Sigmoid colon (tissue), 4 donors: ENCODE measurements around the gene COQ8A.

Experiments used
- CTCF ChIP-seq, 4 experiments: fragments of 450-650 bp in 3 of 4; fragments of 200-600 bp in 1 of 4; IDR thresholded peaks; one replicate each; pipeline ENCODE4 v1.5.1; 2016 to 2019; ENCODE audit warnings: antibody characterized with exemption in 4 of 4, mild to moderate bottlenecking in 3 of 4, moderate library complexity in 2 of 4
- POLR2AphosphoS5 ChIP-seq, 4 donors: sonication (generic); formaldehyde crosslinking; IDR thresholded peaks; one replicate each; pipeline ENCODE4 v1.6.1; 2017; ENCODE audit warnings: antibody characterized with exemption in 4 of 4

- TF ChIP-seq CTCF (IDR thresholded peaks at IDR 0.05) = no peak
- TF ChIP-seq POLR2AphosphoS5 (IDR thresholded peaks at IDR 0.05) = no peak
Observed at GRCh38 chr1:226953175-226953800, 13.2 kb downstream of the COQ8A start.
